K562 (cell line): ENCODE results near the gene DMRT2.

ENCODE experiments used
- CTCF ChIP-seq, 3 experiments: IDR thresholded peaks in 2 of 3; conservative IDR thresholded peaks in 1 of 3; 2 replicates each; pipeline ENCODE4 v1.5.1; 2011 to 2012; ENCODE audit warnings: low read length in 3 of 3, mild to moderate bottlenecking in 3 of 3, control low read depth in 2 of 3, improper control_type of control experiment in 1 of 3, inconsistent platforms in 1 of 3, low read depth in 1 of 3, mixed read lengths in 1 of 3, moderate library complexity in 1 of 3; ENCODE audit not compliant: insufficient read depth in 2 of 3
- E2F6 ChIP-seq, 2 experiments: IDR thresholded peaks; 2 replicates each; pipeline ENCODE4 v1.6.1; 2011; ENCODE audit warnings: borderline replicate concordance in 1 of 2, control low read depth in 1 of 2, low read depth in 1 of 2, low read length in 1 of 2, mild to moderate bottlenecking in 1 of 2, mixed read lengths in 1 of 2, moderate library complexity in 1 of 2; ENCODE audit not compliant: insufficient read depth in 1 of 2, insufficient read length in 1 of 2, poor library complexity in 1 of 2, severe bottlenecking in 1 of 2; ENCODE audit errors: extremely low read depth in 1 of 2
- ELF4 ChIP-seq: fragments of 450-650 bp; formaldehyde crosslinking; IDR thresholded peaks from 2 replicates; pipeline ENCODE4 v1.4.0; 2022; ENCODE audit warnings: missing genetic modification characterization
- EP300 ChIP-seq: IDR thresholded peaks from 2 replicates; pipeline ENCODE4 v1.6.1; 2012; ENCODE audit warnings: low read length, improper control_type of control experiment
- HNRNPUL1 ChIP-seq: fragments of 200-400 bp; formaldehyde crosslinking; IDR thresholded peaks from 2 replicates; pipeline ENCODE4 v1.6.1; 2017; ENCODE audit warnings: low read length
- MAFG ChIP-seq: fragments of 450-650 bp; conservative IDR thresholded peaks from 2 replicates; pipeline ENCODE4 v1.6.1; 2016; ENCODE audit warnings: missing genetic modification characterization, missing compliant biosample characterization
- POLR2A ChIP-seq: fragments of 450-650 bp; conservative IDR thresholded peaks from 2 replicates; pipeline ENCODE4 v1.6.1; 2016
- RAD21 ChIP-seq, 2 experiments: fragments of 250-450 bp in 1 of 2; fragments of 450-650 bp in 1 of 2; sonication (Bioruptor Pico) in 1 of 2; formaldehyde crosslinking in 1 of 2; IDR thresholded peaks in 1 of 2; conservative IDR thresholded peaks in 1 of 2; 2 replicates each; pipeline versions ENCODE4 v1.4.0 to v1.8.0; 2020 to 2022; ENCODE audit warnings: mild to moderate bottlenecking in 2 of 2, moderate library complexity in 1 of 2
- RFX5 ChIP-seq: IDR thresholded peaks from 2 replicates; pipeline ENCODE4 v1.6.1; 2011; ENCODE audit warnings: low read depth, mild to moderate bottlenecking, improper control_type of control experiment, low read length
- SAP30 ChIP-seq: fragments of 200-600 bp; sonication (generic); IDR thresholded peaks from 2 replicates; pipeline ENCODE4 v1.6.1; 2012; ENCODE audit warnings: borderline replicate concordance, low read depth, mild to moderate bottlenecking, moderate library complexity, low read length, control low read depth, inconsistent platforms; ENCODE audit not compliant: insufficient read depth, poor library complexity, severe bottlenecking
- SRSF1 ChIP-seq: fragments of 200-400 bp; formaldehyde crosslinking; IDR thresholded peaks from 2 replicates; pipeline ENCODE4 v1.6.1; 2017; ENCODE audit warnings: mild to moderate bottlenecking, low read depth, low read length, moderate library complexity
- ZNF24 ChIP-seq: fragments of 450-650 bp; IDR thresholded peaks from 2 replicates; pipeline ENCODE4 v1.6.1; 2016
- TF ChIP-seq, protein P1 (sequence below), 2 experiments: fragments of 450-650 bp in 1 of 2; sonication (generic) in 1 of 2; formaldehyde crosslinking; conservative IDR thresholded peaks; 2 replicates each; pipeline versions ENCODE4 v1.4.0 to v1.8.1; 2020 to 2022; ENCODE audit warnings: mild to moderate bottlenecking in 1 of 2, missing genetic modification reagents in 1 of 2

DNA sequence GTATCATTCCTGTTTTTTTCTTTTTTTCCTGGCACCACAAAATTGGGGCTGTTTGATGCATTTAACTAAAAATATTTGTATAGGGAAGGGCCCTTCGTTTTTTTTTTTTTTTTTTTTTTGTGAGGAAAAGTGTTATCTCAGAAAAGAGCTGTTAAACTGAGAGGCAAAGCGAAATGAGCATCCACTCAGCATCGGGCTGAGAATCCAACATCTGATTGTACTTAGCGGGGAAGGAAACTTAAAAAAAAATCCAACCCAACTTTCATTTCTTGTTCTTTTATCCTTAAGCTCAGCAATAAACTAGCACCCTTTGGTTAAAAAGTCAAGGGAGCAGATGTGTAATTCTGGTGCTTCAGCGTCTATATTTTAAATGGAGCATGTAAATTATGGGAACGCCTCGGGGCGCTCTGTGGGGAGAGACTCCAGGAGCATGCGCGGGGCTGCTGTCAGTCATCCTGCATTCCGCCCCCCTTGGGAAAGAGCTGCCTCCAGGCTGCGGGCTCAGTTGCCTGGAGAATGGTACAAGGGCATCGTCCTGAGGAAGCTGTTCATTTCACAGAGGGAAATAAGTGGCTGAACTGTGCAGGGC lies 33.3 kb downstream of the DMRT2 start:
- no peak for TF ChIP-seq POLR2A
- TF ChIP-seq CTCF (IDR thresholded peaks at IDR 0.05 in 2 of 3, conservative IDR thresholded peaks at IDR 0.05 in 1 of 3; ENCODE audit: insufficient read depth in 2 of 3, low read depth in 1 of 3, low read length in 3 of 3): no peak
- no peak for TF ChIP-seq RAD21 (CRISPR knock-in tag; conservative IDR thresholded peaks at IDR 0.05 in 1 of 2, IDR thresholded peaks at IDR 0.05 in 1 of 2)
- no peak for TF ChIP-seq ZNF24
- no peak for TF ChIP-seq SRSF1
- no peak for TF ChIP-seq MAFG (tag)
- no peak for TF ChIP-seq EP300
- TF ChIP-seq, protein P1, sequence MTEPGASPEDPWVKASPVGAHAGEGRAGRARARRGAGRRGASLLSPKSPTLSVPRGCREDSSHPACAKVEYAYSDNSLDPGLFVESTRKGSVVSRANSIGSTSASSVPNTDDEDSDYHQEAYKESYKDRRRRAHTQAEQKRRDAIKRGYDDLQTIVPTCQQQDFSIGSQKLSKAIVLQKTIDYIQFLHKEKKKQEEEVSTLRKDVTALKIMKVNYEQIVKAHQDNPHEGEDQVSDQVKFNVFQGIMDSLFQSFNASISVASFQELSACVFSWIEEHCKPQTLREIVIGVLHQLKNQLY (CRISPR knock-in tag; conservative IDR thresholded peaks at IDR 0.05): no peak
- no peak for TF ChIP-seq RFX5
- TF ChIP-seq ELF4 (CRISPR knock-in tag): no peak
- TF ChIP-seq SAP30: no peak
- TF ChIP-seq HNRNPUL1: no peak
- no peak for TF ChIP-seq E2F6 (IDR thresholded peaks at IDR 0.05; ENCODE audit: borderline replicate concordance in 1 of 2, extremely low read depth in 1 of 2, insufficient read depth in 1 of 2, insufficient read length in 1 of 2, low read depth in 1 of 2, low read length in 1 of 2, poor library complexity in 1 of 2, severe bottlenecking in 1 of 2)
